ENCODE measurements around the gene CIDEA.

The CIDEA gene

GRCh38 chr18:12321333-12321732 is 67.2 kb downstream of the CIDEA start:
- Histone ChIP-seq H3K36me3 (replicated peaks; ENCODE audit: low read depth, low read length) (peaks cover 19% of the 10 kb centered on the region), H3K27me3 (ENCODE audit: low read depth, low read length) (no peaks in the 10 kb centered on the region), H3K79me2 (ENCODE audit: low read length) (no peaks in the 10 kb centered on the region), H4K20me1 (ENCODE audit: insufficient read depth, low read length) (no peaks in the 10 kb centered on the region), H3K4me2 (ENCODE audit: low read length) (no peak overlapping the region), H3K4me3 (ENCODE audit: low read length) (no peak overlapping the region), H3K4me1 (ENCODE audit: low read length) (peaks cover 26% of the 10 kb centered on the region), H3K9me3 (ENCODE audit: insufficient read depth, low read length) (no peaks in the 10 kb centered on the region), H3K27ac (ENCODE audit: low read length) (no peak overlapping the region), H3K9ac (ENCODE audit: low read length) (no peak overlapping the region), H2AFZ (ENCODE audit: low read depth, low read length) (no peak overlapping the region)
- TF ChIP-seq EZH2phosphoT487 (IDR thresholded peaks at IDR 0.05; ENCODE audit: low read depth): no peak
- TF ChIP-seq, protein P1, sequence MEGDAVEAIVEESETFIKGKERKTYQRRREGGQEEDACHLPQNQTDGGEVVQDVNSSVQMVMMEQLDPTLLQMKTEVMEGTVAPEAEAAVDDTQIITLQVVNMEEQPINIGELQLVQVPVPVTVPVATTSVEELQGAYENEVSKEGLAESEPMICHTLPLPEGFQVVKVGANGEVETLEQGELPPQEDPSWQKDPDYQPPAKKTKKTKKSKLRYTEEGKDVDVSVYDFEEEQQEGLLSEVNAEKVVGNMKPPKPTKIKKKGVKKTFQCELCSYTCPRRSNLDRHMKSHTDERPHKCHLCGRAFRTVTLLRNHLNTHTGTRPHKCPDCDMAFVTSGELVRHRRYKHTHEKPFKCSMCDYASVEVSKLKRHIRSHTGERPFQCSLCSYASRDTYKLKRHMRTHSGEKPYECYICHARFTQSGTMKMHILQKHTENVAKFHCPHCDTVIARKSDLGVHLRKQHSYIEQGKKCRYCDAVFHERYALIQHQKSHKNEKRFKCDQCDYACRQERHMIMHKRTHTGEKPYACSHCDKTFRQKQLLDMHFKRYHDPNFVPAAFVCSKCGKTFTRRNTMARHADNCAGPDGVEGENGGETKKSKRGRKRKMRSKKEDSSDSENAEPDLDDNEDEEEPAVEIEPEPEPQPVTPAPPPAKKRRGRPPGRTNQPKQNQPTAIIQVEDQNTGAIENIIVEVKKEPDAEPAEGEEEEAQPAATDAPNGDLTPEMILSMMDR (IDR thresholded peaks at IDR 0.05; ENCODE audit: low read depth, low read length): no peak

DNA sequence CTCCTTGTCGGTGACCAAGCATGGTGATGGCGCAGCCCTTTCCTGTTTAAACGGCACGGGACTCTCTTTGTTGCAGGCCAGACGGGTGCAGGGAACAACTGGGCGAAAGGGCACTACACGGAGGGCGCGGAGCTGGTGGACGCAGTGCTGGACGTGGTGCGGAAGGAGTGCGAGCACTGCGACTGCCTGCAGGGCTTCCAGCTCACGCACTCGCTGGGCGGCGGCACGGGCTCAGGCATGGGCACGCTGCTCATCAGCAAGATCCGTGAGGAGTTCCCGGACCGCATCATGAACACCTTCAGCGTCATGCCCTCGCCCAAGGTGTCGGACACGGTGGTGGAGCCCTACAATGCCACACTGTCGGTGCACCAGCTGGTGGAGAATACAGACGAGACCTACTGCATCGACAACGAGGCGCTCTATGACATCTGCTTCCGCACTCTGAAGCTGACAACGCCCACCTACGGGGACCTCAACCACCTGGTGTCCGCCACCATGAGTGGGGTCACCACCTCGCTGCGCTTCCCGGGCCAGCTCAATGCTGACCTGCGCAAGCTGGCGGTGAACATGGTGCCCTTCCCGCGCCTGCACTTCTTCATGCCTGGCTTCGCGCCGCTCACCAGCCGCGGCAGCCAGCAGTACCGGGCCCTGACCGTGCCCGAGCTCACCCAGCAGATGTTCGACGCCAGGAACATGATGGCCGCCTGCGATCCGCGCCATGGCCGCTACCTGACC is 71.0 kb downstream of the CIDEA start:
- Histone ChIP-seq H3K9me3 (ENCODE audit: insufficient read depth, low read length) (no peaks in the 10 kb centered on the region), H3K4me2 (ENCODE audit: low read length) (no peak overlapping the region), H3K79me2 (ENCODE audit: low read length) (no peaks in the 10 kb centered on the region), H4K20me1 (ENCODE audit: insufficient read depth, low read length) (no peaks in the 10 kb centered on the region), H3K27me3 (ENCODE audit: low read depth, low read length) (no peaks in the 10 kb centered on the region), H3K9ac (ENCODE audit: low read length) (no peak overlapping the region), H2AFZ (ENCODE audit: low read depth, low read length) (no peak overlapping the region), H3K27ac (ENCODE audit: low read length) (no peak overlapping the region), H3K4me3 (ENCODE audit: low read length) (no peak overlapping the region), H3K36me3 (replicated peaks; ENCODE audit: low read depth, low read length) (peaks cover 50% of the 10 kb centered on the region), H3K4me1 (ENCODE audit: low read length) (peaks cover 5% of the 10 kb centered on the region; the same call in 1 of the 2 replicates)
- TF ChIP-seq, protein P1 (IDR thresholded peaks at IDR 0.05; ENCODE audit: low read depth, low read length): no peak
- TF ChIP-seq EZH2phosphoT487 (IDR thresholded peaks at IDR 0.05; ENCODE audit: low read depth): no peak

- TF ChIP-seq, protein P1 (IDR thresholded peaks at IDR 0.05; ENCODE audit: low read depth, low read length): no peak
- TF ChIP-seq EZH2phosphoT487 (IDR thresholded peaks at IDR 0.05; ENCODE audit: low read depth): no peak
- Histone ChIP-seq H3K4me2 (ENCODE audit: low read length) (no peak overlapping the region), H3K4me1 (ENCODE audit: low read length) (peaks cover 5% of the 10 kb centered on the region; the same call in 1 of the 2 replicates), H4K20me1 (ENCODE audit: insufficient read depth, low read length) (no peaks in the 10 kb centered on the region; the same call in 1 of the 2 replicates), H3K27me3 (ENCODE audit: low read depth, low read length) (no peaks in the 10 kb centered on the region), H3K27ac (ENCODE audit: low read length) (no peak overlapping the region), H2AFZ (ENCODE audit: low read depth, low read length) (no peak overlapping the region), H3K9ac (ENCODE audit: low read length) (no peak overlapping the region), H3K9me3 (ENCODE audit: insufficient read depth, low read length) (no peaks in the 10 kb centered on the region), H3K79me2 (ENCODE audit: low read length) (no peaks in the 10 kb centered on the region), H3K36me3 (replicated peaks; ENCODE audit: low read depth, low read length) (peaks cover 50% of the 10 kb centered on the region), H3K4me3 (ENCODE audit: low read length) (no peak overlapping the region)
Measured at GRCh38 chr18:12325726-12326245, 71.6 kb downstream of the CIDEA start.

- no peak overlapping the region for H3K9ac ChIP-seq (ENCODE audit: low read length)
- H3K4me2 ChIP-seq (ENCODE audit: low read length): no peak overlapping the region
- H3K27ac ChIP-seq (ENCODE audit: low read length): no peak overlapping the region
- H3K27me3 ChIP-seq (ENCODE audit: low read depth, low read length): no peaks in the 10 kb centered on the region
- no peaks in the 10 kb centered on the region for H3K79me2 ChIP-seq (ENCODE audit: low read length)
- TF ChIP-seq, protein P1 (IDR thresholded peaks at IDR 0.05; ENCODE audit: low read depth, low read length): no peak
- no peak for TF ChIP-seq EZH2phosphoT487 (IDR thresholded peaks at IDR 0.05; ENCODE audit: low read depth)
- no peak overlapping the region for H2AFZ ChIP-seq (ENCODE audit: low read depth, low read length)
- H3K9me3 ChIP-seq (ENCODE audit: insufficient read depth, low read length): no peaks in the 10 kb centered on the region
- no peaks in the 10 kb centered on the region for H3K4me1 ChIP-seq (ENCODE audit: low read length)
- H3K4me3 ChIP-seq (ENCODE audit: low read length): no peak overlapping the region
- no peaks in the 10 kb centered on the region; the same call in 1 of the 2 replicates for H4K20me1 ChIP-seq (ENCODE audit: insufficient read depth, low read length)
- H3K36me3 ChIP-seq (replicated peaks; ENCODE audit: low read depth, low read length): peaks cover 50% of the 10 kb centered on the region
Measured at GRCh38 chr18:12326711-12327460, 72.7 kb downstream of the CIDEA start.

All from OCI-LY3 (cell line).